AG10803 (cell line): ENCODE data around the gene MAP4K2.

Experiments
- DNase-seq: peaks from one replicate; pipeline ENCODE4 v3.0.0; 2010; ENCODE audit warnings: low read depth
- H3K4me3 ChIP-seq: 2 replicates; pipeline ENCODE4 v1.5.1; 2011; ENCODE audit warnings: mild to moderate bottlenecking, low read length, control low read depth
- TF ChIP-seq, protein P1 (sequence below): conservative IDR thresholded peaks from 2 replicates; pipeline ENCODE4 v1.5.1; 2011; ENCODE audit warnings: mild to moderate bottlenecking, low read length, control low read depth, inconsistent platforms

The MAP4K2 gene

DNA sequence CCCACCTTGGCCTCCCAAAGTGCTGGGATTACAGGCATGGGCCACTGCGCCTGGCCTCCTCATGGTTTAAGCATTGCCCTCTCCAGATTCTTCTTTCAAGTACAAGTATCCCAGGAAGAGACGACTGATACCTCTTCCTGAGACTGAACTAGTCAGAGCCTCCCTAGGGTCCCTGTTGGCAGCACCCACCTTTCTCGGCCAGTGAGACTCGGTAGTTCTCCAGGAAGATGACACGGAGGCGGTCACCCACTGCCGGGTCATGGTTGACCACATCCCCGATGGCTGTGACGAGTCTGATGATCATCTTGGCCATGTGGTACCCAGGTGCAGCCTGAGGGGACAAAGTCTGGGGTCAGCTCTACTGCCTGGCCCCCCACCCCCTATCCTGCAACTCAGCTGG, 51.9 kb downstream of the MAP4K2 start:
- H3K4me3 ChIP-seq = no peak overlapping the region
- no peak for DNase-seq
- TF ChIP-seq, protein P1, sequence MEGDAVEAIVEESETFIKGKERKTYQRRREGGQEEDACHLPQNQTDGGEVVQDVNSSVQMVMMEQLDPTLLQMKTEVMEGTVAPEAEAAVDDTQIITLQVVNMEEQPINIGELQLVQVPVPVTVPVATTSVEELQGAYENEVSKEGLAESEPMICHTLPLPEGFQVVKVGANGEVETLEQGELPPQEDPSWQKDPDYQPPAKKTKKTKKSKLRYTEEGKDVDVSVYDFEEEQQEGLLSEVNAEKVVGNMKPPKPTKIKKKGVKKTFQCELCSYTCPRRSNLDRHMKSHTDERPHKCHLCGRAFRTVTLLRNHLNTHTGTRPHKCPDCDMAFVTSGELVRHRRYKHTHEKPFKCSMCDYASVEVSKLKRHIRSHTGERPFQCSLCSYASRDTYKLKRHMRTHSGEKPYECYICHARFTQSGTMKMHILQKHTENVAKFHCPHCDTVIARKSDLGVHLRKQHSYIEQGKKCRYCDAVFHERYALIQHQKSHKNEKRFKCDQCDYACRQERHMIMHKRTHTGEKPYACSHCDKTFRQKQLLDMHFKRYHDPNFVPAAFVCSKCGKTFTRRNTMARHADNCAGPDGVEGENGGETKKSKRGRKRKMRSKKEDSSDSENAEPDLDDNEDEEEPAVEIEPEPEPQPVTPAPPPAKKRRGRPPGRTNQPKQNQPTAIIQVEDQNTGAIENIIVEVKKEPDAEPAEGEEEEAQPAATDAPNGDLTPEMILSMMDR = no peak

DNA sequence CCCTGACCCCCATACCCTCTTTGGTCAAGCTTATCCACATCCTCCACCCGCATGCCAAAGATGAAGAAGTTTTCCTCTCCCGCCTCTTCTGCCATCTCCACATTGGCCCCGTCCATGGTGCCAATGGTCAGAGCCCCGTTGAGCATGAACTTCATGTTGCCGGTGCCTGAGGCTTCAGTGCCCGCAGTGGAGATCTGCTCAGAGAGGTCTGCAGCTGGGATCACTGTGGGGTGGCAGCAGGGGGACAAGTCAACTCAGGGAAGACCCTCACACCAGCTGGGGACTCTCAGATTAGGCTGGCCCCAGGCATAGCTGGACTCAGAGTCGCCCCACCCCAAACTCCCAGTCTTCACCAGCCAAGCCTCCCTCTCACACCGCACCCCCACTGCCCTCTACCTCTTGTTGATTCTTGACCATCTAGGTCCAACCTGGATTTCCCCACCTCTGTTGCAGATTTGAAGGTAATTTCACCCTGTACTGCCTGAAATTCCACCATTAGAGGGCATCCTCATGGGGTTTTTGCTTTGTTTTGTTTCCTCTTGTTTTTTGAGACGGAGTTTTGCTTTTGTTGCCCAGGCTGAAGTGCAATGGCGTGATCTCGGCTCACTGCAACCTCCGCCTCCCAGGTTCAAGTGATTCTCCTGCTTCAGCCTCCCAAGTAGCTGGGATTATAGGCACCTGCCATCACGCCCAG, 52.5 kb downstream of the MAP4K2 start:
- DNase-seq = no peak
- H3K4me3 ChIP-seq = no peak overlapping the region
- TF ChIP-seq, protein P1 = no peak

DNA sequence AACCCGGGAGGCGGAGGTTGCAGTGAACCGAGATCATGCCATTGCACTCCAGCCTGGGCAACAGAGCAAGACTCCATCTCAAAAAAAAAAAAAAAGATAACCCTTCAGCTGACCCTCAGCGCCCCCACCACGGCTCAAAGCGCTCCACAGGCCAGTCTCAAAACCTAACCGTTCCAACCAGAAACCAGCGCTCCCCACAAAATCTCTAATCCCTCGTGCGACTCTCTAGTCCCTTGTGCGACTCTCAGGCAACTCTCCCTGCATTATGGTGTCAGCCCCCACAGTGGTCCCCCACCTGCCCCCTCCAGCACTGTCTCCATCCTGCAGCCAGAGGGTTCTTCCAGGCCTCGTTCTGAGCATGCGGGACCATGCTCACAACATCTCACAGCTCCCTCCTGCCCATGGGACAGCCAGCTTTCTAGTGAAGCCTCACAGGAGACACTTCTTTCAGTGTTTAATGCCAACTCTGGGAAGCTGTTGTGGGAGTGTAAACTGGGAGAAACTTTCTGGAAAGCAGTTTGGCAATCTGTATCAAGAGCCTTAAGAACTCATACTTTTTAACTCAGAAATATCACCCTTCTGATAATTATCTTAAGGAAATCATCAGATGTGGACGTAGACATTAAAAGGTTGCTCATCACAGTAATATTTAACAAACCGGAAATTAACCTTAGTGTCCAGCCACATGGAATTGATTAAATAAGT, 54.9 kb downstream of the MAP4K2 start:
- TF ChIP-seq, protein P1 = no peak
- DNase-seq = peak; percentile 91
- no peak overlapping the region for H3K4me3 ChIP-seq

DNA sequence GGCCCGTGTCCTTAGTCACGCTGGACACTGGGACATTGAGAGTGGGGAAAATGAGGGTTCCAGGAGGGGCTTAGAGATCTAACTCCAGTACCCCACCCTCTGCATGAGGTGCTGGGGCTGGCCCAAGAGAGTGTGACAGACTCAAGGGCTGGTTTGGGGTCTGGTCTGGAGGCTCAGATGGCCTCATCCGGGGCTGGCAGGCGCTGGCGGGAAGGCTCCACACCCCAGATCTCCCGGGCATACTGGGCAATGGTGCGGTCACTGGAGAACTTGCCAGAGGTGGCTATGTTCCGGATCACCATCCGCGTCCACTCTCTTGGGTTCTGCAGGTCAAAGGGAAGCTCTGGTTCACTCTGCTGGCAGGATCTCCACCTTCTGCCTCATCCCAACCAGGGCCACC, 56.5 kb downstream of the MAP4K2 start:
- H3K4me3 ChIP-seq = no peak overlapping the region
- DNase-seq = no peak
- TF ChIP-seq, protein P1 = no peak

DNA sequence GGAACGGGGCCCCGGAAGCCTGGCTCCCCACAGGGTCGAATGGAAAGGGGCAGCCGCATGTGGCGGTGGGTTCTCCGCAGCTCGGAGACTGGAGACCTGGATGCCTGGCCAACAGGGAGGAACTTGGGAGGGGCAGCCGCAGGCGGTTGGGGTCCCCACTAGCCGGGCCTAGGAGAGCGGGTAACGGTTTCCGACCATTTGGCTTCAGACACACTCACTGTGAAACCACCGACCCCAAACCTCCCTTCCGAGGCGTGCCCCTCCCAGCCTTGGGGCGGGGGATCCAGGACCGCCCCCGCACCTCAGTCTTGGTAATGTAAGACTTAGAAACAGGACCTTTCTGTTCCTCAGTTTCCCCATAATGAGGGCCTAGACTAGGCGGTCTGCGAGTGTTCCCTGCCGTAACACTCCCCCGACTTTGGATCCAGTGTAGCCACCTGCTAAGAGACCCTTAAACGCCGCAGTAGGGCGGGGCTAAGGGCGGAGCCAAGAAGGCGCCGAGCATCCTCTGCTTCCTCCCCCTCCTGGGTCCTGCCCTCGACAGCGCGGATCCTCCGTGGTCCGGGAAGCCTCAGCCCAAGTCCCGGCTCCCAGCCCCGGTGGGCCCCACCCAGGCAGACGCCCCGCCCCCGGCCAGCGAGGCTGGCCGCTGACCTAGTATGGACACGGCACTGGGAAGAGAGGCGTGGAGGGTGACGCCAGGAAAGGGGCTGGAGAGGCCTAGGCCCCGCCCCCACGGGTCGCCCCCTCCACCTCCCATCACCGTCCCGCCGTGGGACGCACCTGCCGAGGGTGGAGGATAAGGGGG, 57.3 kb downstream of the MAP4K2 start:
- H3K4me3 ChIP-seq = peak overlapping the region; percentile 29
- TF ChIP-seq, protein P1 = no peak
- DNase-seq = peak; percentile 28

DNA sequence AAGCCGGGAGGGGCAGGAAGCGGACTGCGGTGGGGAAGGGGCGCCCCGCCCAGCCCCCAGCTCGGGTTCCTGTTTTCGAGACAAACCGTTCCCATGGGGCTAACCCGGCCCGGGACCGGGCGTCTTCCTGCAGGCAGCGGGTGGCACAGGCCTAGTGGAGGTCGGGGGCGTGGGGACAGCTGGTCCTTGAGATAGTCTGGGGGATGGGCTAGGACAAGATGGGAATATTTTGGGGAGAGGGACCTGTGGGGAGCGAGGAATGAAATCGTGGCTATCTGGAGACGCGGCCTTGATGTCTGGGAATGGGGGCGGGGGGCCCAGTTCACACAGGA, 57.9 kb downstream of the MAP4K2 start:
- TF ChIP-seq, protein P1 = no peak
- no peak for DNase-seq
- H3K4me3 ChIP-seq = peak overlapping the region; percentile 12; the same call in 1 of the 2 replicates
